GM12892 (cell line): ENCODE data around the gene ALG3.

ENCODE experiments used
- POLR2A ChIP-seq: IDR thresholded peaks from 2 replicates; pipeline ENCODE4 v1.6.1; 2011; ENCODE audit warnings: low read depth, low read length, control low read depth
- POLR2AphosphoS5 ChIP-seq: IDR thresholded peaks from 2 replicates; pipeline ENCODE4 v1.6.1; 2011; ENCODE audit warnings: low read depth, low read length, control low read depth
- TAF1 ChIP-seq: IDR thresholded peaks from 2 replicates; pipeline ENCODE4 v1.6.1; 2011; ENCODE audit warnings: low read depth, mild to moderate bottlenecking, control low read depth, low read length, borderline replicate concordance

GRCh38 chr3:184192889-184193288, 55.9 kb downstream of the ALG3 start:
- TF ChIP-seq POLR2AphosphoS5 = no peak
- no peak for TF ChIP-seq POLR2A
- TF ChIP-seq TAF1 = no peak
